GM21825 (cell line): Measurements from ENCODE around the gene MTHFD2L.
"Not testable (repeated sequence)": the region's sequence is repeated elsewhere in the genome, so short reads cannot be mapped to it uniquely, and the experiment has no call there.

ENCODE experiments used
- ATAC-seq: cut with Tn5 transposase; IDR thresholded peaks from one replicate; pipeline ENCODE4 v1.9.1; 2021; ENCODE audit warnings: mild to moderate bottlenecking, moderate library complexity; ENCODE audit not compliant: unreplicated experiment

MTHFD2L gene

DNA sequence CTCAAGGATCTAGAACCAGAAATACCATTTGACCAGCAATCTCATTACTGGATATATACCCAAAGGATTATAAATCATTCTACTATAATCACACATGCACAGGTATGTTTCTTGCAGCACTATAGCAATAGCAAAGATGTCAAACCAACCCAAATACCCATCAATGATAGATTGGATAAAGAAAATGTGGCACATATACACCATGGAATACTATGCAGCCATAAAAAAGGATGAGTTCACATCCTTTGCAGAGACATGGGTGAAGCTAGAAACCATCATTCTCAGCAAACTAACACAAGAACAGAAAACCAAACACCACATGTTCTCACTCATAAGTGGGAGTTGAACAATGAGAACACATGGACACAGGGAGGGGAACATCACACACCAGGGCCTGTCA, 25.7 kb upstream of the MTHFD2L start:
- not testable (repeated sequence) for ATAC-seq

- no peak for ATAC-seq
Measured at GRCh38 chr4:74132944-74133343, 25.0 kb upstream of the MTHFD2L start.

- peak; percentile 81 for ATAC-seq
Measured at GRCh38 chr4:74133786-74134499, 24.0 kb upstream of the MTHFD2L start.

DNA sequence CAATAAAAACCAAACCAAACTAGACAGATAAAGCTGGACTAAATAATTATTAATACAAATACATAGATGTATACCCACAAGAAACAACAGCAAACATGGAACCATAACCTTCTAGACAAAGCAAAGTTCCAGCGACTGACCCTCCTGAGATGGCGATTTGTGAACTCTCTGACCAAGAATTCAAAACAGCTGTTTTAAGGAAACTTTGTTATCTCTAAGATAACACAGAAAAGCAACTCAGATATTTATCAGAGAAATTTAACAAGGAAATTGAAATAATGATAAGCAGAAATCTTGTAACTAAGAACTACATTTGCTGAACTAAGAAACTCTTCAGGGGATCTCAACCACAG, 23.4 kb upstream of the MTHFD2L start:
- ATAC-seq, result no peak

DNA sequence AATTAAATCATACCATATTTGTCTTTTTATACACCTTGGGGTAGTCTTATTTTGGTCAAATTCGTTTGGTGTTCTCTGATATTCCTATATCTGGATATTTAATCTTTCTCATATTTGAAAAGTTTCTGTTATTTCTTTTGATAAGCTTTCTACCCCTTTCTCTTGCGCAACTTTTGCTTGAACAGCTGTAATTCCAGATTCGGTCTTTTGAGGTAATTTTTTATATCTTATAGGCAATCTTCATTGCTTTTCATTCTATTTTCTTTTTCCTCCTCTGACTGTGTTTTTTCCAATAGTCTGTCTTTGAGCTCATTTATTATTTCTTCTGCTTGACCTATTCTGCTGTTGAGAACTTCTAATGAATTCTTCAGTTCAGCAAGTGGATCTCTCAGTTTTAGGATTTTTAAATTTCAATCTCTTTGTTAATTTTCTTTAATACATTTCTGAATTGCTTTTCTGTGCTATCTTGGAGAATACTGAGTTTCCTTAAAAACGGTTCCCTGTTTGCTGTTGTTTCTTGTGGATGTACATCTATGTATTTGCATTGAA, 11.3 kb upstream of the MTHFD2L start:
- no peak for ATAC-seq

DNA sequence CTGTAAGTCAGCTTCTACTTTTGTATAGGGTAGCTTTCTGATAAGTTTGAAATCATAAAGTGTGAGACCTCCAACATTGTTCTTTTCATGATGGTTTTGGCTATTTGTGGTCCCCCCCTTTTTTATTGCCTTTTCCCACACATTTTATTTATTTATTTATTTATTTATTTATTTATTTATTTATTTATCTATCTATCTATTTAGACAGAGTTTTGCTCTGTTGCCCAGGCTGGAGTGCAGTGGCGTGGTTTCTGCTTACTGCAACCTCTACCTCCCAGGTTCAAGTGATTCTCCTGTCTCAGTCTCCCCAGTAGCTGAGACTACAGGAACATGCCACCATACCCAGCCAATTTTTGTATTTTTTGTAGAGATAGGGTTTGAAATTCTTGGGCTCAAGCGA, 9.7 kb upstream of the MTHFD2L start:
- ATAC-seq, result no peak

DNA sequence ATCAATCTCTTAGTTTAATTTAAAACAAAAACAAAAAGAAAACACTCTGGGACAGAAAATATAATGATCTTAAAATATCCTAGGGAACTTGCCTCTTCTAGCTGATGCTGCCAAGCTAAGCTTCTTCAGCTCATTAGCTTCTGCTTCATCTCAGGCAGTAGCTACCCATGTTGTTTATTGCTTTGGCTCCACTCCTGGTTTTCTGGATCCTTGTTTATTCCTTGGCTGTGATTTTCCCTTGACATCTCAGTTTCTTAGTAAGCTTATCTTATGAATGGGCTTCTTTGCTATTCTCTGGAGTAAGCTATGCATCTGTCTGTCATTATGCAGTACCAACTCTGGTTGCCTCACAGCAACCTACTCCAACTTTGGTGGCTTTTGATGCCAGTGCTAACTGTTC, 5.1 kb upstream of the MTHFD2L start:
- no peak for ATAC-seq

GRCh38 chr4:74156521-74156920, 1.4 kb upstream of the MTHFD2L start:
- ATAC-seq, result no peak

DNA sequence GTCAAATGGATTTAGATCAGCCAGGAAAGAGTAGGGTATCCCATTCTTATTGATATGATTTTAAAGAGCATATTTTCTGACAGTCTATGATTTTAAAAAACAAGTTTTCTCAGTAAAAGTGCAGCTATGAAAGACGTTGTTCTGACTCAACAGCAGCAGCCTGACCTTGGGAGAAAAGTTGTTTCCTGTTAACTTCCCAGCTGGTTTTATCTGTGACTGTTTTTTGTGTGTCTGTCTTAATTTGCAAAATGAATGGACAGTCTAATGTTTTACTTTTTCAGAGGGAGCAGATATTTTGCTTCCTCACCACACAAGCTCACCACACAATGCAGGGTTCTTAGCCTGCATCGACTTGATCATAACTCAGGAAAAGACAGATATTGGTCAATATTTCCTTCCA, 764 bp upstream of the MTHFD2L start:
- no peak for ATAC-seq

DNA sequence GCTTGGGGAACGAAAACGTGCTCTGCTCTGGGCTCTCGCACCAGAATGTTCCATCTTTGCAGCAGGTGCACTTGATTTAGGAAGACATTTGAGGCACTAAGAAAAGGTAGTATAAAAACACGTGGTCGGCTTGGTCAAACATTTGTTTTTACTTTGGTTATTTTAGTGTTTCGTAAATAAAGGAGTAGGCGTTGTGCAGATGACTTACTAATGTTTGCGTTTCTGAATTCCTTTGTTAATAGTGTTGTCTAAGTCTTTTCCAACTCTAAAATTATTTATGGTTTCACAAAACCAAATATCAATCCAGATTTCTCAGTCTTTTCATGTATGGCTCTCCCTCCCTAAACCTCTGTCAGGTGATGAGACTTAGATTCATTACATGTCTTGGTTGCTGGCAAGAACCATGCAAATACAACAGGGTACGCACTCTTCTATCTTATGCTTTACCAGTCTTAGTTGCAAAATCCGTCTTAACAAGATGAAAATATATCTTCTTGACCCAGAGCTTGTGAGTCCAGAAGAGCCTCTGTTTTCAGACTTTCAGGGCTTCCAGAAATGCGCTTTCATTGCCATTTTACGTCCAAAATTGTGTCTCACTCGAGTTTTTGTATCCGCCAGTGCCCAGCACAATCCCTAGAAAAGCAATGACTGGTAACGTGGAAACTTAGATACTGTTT, 686 bp downstream of the MTHFD2L start:
- ATAC-seq, result no peak

DNA sequence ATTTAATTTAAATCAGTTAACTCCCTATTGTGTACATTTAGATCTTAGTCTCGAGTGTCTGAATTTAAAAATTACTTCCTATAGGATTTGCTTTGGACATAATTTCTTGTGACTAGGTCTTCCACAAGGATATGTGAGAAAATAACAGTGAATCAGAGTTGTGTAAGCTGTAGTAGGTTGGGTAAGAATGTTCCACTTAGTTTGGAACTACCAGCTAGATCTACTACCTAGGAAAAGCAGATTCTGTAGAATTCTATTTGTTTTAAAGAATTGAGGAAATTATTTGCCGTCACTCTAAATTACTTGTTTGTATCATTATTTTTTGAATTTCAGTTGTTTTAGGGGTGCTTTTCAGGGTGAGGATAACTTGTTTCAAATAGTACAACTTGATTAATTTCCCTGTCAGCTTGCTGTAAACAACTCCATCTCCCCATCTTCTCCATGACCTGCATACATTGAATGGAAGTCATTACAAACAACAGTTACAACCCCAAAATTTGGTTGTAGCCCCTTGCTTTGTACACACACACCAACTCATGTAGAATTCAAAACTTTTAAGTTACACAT, 1.3 kb downstream of the MTHFD2L start:
- ATAC-seq, result no peak

- no peak for ATAC-seq
Measured at GRCh38 chr4:74161666-74162450, 3.9 kb downstream of the MTHFD2L start.

GRCh38 chr4:74166135-74166534, 8.2 kb downstream of the MTHFD2L start:
- ATAC-seq, result no peak

DNA sequence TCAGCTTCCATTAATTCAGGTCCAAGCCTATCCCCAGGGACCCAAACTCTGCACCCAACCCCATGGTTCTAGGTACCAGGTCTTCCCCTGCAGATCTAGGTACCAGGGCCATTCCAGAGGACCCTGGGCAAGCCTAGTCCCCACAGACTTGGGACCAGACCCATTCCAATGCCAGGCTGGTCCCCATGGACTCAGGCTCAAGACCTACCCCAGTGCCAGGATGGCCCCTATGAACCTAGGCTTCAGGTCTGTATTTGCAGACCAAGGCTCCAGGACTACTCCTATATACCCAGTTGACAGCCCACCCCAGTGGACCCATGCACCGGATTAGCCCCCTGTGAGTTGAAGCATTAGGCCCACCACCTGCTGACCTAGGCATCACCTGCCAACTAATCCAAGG, 8.9 kb downstream of the MTHFD2L start:
- ATAC-seq, result no peak

DNA sequence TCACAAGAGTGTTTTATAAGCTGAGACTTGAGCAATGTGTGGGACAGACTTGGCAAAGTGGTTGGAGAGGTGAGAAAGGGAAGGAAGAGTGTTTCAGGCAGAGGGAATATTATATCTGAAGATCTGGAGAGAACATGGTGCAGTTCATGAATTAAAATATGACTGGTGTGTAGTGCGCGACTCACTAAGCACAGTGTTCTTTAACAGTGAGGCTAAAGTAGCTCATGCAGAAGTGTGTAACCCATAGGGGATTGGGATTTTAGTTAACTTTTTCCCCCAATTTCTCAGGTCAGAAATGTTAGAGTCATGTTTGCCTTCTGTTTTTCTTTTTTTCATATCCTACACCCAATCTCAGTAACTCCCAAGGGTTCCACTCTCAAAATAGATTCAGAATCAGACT, 9.7 kb downstream of the MTHFD2L start:
- ATAC-seq, result no peak

- ATAC-seq, result no peak
Measured at GRCh38 chr4:74168841-74169240, 10.9 kb downstream of the MTHFD2L start.

DNA sequence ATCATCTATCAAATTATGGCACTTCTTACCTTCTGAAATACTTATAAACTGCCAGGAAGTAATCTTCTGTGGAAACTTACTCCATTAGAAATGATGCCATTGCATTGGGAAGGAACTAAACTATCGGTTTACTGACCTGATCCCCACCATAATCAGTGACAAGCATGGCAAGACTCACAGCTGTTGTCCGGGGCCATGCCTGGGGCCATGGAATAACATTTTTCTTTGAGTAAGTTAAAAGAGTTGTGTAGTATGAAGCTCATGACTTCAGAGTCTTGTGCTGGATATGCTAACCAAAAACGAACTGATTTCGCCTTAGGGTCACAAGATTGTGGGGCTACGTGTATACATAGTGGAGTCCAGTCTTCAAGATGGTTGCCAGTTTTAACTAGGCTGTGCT, 15.4 kb downstream of the MTHFD2L start:
- ATAC-seq, result no peak

GRCh38 chr4:74174421-74174820, 16.5 kb downstream of the MTHFD2L start:
- ATAC-seq, result no peak

DNA sequence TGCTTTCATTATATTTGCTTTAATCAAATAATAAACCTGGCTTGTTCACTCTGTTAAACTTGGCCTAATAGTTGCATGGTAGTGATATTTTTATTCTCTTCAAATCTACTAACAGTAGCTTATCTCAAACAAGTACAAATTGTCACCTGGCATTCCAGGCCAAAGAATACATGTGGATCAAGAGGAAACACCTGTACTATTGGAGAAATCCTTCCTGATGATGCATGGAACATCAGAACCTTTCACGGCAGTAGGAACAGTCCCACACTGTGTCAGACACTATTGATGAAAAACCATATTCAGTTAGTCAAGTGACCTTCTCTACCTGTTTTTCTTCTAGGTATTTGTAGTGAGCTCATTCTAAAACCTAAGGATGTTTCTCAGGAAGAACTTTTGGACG, 17.0 kb downstream of the MTHFD2L start:
- no peak for ATAC-seq

GRCh38 chr4:74175379-74175778, 17.5 kb downstream of the MTHFD2L start:
- no peak for ATAC-seq

DNA sequence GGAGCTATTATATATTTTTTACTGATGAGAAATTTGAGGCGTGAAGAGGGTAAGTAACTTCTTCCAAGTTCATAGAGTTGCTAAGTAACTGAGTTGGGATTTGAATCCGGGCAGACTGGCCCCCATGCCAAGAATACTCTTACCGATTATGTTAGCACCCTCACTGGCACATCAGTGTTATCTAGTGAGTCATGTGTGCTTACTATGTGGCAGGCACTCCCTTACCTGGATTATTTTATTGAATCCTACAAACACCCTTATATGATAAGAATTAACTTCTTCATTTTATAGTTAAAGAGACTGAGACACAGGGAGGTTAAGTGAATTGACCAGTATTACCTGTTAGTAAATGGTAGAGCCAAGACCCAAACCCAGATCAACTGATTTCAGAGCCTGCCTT, 20.9 kb downstream of the MTHFD2L start:
- ATAC-seq, result no peak
